ENCODE measurements around the gene MTMR12. TPM values are rescaled to one million over a fixed set of nuclear protein-coding genes. Genes with fewer than 3 reads are reported as not detected.

The MTMR12 gene
- total and polyA plus RNA-seq, 2 of the 8 experiments (the other 6 are each of a cell fraction or from before 2014, with no cell fraction given) = 19.1 to 59.3 TPM

DNA sequence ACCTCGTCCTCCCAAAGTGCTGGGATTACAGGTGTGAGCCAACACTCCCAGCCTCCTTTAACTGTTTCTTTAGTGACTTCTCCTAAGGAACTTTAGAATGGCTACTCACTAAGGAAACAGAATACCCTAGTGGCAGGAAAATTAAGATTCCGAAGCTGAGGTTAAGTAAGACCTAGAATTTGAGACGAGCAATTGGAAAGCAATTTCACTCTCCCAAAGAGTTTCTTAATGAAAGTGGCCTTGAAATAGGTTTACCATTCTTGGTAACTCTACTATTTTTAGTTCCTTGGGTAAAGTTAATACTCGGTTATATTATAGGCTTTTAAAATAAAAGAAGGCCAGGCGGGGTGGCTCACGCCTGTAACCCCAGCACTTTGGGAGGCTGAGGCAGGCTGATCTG is 115.7 kb downstream of the MTMR12 start (continued):
- no peak for TF ChIP-seq RFX5 (IDR thresholded peaks at IDR 0.05; ENCODE audit: borderline replicate concordance, low read depth, low read length)

All from H1 (cell line).